ENCODE measurements around the gene CAPN10.
"Not testable (repeated sequence)": the region's sequence is repeated elsewhere in the genome, so short reads cannot be mapped to it uniquely, and the experiment has no call there.

GRCh38 chr2:240616860-240617666 is 30.5 kb downstream of the CAPN10 start:
- not testable (repeated sequence) for TF ChIP-seq CTCF (IDR thresholded peaks at IDR 0.05; ENCODE audit: insufficient read depth, low read depth, low read length); EZH2 (IDR thresholded peaks at IDR 0.05; ENCODE audit: insufficient read depth, low read length)
